Daoy (cell line): ENCODE results near the gene ALOX15. TPM values are rescaled to one million over a fixed set of nuclear protein-coding genes. Genes with fewer than 3 reads are reported as not detected.
"Not testable (repeated sequence)": the region's sequence is repeated elsewhere in the genome, so short reads cannot be mapped to it uniquely, and the experiment has no call there.

Source experiments
- DNase-seq: peaks from one replicate; pipeline ENCODE4 v3.0.0-alpha.2; 2015; ENCODE audit warnings: low read depth
- total RNA-seq: library from RNA; depleted of rRNA; stranded (reverse); fragments of >200 nt; shearing (Covaris generic); gene quantifications from 2 replicates; pipeline ENCODE4 v1.2.3, GENCODE V29; 2014

Gene ALOX15
- total RNA-seq, 1 experiment from 2014 or later: not detected

GRCh38 chr17:4617590-4618351 lies 23.7 kb downstream of the ALOX15 start:
- DNase-seq: no peak

DNA sequence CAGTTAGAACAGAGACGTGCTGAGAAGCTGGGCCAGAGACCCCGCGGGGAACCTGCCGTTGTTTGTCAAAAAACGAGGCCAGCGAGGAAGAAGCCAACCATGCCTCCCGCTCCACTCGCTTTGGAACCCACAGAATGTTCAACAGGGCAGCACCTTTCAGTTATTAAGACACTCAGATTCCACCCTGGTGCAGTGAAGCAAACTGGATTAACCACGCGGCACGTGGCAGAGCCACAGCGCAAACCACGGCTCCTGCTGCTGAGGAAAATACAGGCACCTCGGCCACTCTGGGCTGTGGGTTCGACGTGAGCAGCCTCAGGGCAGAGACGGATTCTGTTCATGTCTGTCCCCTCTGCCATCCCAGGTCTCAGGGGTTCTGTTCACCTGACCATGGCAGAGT lies 24.4 kb downstream of the ALOX15 start:
- DNase-seq: no peak

- no peak for DNase-seq
Measured at GRCh38 chr17:4616476-4616875, 25.0 kb downstream of the ALOX15 start.

DNA sequence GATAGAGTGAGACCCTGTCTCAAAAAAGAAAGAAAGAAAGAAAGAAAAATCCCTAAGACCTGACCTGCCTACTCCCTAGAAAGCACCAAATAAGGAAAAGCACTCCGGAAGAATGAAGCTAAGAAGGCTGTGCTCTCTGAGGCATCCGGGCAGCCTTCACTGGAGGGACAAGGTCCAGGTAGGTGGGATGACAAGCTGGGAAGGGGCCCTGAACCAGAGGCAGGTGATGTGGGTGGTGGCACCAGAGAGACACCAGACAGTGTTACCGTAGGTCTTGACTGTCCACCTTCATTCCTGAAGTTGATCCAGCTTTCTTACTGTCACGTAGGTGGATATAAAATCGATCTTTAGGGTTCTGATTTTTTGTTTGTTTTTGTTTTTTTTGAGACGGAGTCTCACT lies 30.8 kb downstream of the ALOX15 start:
- DNase-seq: no peak

DNA sequence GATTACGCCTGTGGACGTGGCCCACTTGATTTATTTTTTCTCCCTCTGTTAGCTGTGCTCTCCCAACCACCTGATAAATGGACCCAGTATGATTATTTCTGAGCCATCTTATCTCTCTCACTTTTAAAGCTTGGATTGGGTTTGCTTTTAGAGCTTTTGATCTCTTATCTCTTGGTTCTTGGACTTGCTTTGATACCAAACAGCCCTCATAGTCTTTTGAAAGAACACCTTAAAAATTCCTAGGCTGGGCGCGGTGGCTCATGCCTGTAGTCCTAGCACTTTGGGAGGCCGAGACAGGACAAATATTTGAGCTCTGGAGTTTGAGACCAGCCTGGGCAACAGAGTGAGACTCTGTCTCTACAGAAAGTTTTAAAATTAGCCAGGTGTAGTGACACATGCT lies 31.3 kb downstream of the ALOX15 start:
- DNase-seq: no peak

GRCh38 chr17:4609761-4610160 lies 31.7 kb downstream of the ALOX15 start:
- no peak for DNase-seq

- DNase-seq: peak; percentile 31
Measured at GRCh38 chr17:4607773-4608187, 33.7 kb downstream of the ALOX15 start.

GRCh38 chr17:4607261-4607741 lies 34.2 kb downstream of the ALOX15 start:
- DNase-seq: no peak

GRCh38 chr17:4605826-4606225 lies 35.7 kb downstream of the ALOX15 start:
- peak; percentile 40 for DNase-seq

GRCh38 chr17:4604736-4605135 lies 36.7 kb downstream of the ALOX15 start:
- not testable (repeated sequence) for DNase-seq

DNA sequence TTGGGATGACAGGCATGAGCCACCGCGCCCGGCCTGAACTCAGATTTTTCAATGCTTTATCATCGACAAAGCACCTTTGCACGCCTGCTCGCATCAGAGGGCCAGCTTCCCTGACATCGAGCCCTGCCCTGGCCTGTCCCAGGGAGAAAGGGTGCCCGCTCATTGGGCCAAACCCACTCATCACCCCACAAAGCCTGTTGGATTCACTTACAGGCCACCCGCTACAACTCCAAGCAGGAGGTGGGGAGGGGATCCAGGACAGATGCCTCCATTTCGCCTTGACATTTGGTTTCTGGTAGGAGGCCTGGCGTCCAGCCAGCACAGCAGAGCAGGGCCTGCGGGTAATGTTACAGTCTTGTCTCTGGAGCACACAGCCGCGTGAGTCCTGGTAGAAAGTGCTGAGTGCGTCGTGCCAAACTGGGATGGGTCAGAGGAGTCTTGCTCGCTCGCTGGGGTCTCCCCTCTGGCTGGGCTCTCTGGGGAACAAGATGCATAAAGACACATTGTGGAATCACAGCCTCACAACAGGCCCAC lies 37.3 kb downstream of the ALOX15 start:
- peak; percentile 69 for DNase-seq

- no peak for DNase-seq
Measured at GRCh38 chr17:4602041-4602440, 39.4 kb downstream of the ALOX15 start.

GRCh38 chr17:4601326-4601725 lies 40.2 kb downstream of the ALOX15 start:
- DNase-seq: no peak

DNA sequence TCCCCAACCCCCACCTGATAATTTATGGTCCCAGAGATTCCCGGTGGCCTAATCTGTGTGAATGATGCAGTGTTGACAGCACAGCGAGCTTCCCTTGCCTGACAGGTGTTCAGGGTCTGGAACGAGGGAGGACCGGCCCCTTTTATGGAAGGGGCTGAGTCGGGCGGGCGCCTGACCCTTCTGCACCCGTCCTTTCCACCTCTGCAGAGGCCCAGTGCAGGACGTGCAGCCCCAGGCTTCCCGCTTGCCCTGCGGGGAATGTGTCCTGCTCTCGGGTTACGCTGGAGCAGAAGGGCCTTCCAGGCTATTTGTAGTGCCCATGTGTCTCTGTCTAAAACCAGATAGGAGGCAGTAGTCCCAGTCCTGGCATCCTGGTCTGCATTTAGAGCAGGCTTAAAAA lies 40.9 kb downstream of the ALOX15 start:
- no peak for DNase-seq

DNA sequence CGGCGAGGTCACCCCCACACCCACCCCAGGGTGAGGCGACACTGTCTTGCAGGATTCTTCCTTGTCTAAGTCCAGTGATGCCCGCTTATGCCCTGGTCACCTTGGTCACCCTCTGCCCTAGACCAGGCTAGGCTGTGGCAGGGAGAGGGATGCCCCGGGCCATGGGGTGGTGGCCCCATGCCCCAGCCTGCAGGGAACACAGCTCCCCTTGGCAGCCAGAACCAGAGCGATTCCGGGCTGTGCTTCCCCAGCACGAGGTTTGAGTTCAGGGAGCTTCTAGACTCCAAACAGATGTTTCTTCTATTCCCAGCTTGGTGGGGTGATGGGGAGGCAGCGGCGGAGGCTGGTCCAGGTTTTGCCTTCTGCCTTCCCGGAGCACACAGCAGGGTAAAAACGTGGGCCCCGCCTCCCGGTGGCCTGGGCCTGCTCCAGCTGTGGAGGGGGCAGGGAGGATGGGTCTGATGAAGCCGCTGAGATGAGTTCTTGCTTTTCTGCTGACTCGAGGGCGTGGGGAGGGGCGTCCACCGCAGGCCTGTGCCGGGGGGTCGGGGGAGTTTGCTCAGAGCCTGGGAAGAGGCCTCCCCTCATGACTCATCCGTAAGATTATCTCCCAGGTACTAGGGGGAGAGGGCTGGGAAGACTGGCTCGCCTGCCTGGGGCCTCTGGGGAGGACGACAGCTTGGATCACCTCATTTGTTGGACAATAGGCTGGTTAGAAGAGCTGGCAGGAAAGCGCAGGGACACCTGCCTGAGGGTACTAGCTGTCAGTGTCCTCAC lies 41.8 kb downstream of the ALOX15 start:
- peak; percentile 44 for DNase-seq

- DNase-seq: no peak
Measured at GRCh38 chr17:4598776-4599504, 42.5 kb downstream of the ALOX15 start.

- DNase-seq: no peak
Measured at GRCh38 chr17:4597975-4598374, 43.5 kb downstream of the ALOX15 start.

DNA sequence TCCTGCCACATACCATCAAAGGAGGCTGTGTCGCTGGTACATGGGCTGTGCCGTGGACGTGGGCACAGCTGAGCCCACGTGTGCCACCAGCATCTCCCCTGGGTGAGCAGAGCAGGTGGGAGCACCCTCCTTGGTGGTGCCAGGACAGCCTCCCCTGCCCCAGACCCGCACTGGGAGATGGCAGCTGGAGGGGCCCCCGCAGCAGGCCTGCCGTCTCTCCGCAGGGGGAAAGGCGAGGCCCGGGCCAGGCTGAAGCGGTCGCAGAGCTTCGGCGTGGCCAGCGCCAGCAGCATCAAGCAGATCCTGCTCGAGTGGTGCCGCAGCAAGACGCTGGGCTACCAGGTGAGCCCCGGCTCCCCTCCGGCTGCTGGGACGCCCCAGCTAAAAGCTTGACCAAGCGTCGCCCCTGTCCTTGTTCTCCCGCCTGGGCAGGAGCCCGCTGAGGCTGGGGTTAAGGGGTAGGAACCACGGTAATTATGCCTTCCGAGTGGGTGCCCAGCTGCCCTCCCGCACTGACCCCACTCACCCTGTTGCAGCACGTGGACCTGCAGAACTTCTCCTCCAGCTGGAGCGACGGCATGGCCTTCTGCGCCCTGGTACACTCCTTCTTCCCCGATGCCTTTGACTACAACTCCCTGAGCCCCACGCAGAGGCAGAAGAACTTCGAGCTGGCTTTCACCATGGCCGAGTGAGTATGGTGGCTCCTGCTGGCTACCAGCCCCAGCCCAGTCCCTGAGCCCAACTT lies 44.7 kb downstream of the ALOX15 start:
- no peak for DNase-seq

- DNase-seq: not testable (repeated sequence)
Measured at GRCh38 chr17:4595685-4596342, 45.7 kb downstream of the ALOX15 start.

GRCh38 chr17:4594931-4595684 lies 46.4 kb downstream of the ALOX15 start:
- DNase-seq: no peak
